ENCODE data around the gene MAP2K7.

DNA sequence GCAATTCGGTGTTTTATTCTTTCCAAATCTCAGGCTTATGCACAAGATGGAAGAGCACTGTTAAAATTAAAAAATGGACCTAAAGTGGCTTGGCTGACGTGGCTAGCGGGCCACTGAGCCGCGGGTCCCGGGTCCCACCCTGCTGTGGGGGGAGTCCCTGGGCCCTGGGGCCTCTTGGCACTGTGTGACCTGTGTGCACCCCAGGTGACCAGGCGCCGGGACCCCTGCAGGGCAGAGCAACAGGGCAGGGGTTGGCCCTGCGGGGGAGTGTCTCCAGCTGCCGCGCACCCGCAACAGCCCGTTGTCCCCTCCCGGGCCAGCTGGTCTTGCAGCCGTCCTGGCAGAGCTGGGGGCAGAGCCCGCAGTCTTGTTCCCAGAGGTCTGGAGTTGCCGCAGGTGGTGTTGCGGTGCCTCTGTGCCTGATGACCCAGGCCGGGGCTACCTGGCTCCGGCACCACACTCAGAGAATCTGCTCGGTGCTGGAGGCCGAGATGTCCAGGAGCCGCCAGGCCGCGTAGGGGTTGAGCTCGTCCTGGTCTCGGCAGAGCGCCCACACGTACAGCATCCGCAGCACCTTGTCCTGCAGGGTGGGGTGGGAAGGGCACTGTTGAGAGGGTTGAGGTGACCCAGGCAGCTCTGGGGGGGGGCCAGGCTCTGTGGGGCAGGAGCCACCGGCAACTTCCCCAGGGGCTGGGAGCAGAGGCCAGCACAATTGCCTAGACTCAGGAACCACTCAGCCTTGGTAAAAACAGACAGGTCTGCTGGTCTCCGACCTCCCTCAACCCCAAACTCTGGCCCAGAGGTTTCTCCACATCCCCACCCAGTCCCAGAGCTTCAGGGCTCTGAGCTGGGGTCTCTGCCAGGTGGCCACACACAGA, 23.3 kb downstream of the MAP2K7 start:
- TF ChIP-seq RAD21 (IDR thresholded peaks at IDR 0.05; ENCODE audit: low read depth) (no peak), EP300 (IDR thresholded peaks at IDR 0.05; ENCODE audit: borderline replicate concordance) (no peak), CREB1 (IDR thresholded peaks at IDR 0.05; ENCODE audit: low read depth) (no peak), EGR1 (IDR thresholded peaks at IDR 0.05) (no peak), CEBPB (IDR thresholded peaks at IDR 0.05) (no peak)
- TF ChIP-seq, protein P1, sequence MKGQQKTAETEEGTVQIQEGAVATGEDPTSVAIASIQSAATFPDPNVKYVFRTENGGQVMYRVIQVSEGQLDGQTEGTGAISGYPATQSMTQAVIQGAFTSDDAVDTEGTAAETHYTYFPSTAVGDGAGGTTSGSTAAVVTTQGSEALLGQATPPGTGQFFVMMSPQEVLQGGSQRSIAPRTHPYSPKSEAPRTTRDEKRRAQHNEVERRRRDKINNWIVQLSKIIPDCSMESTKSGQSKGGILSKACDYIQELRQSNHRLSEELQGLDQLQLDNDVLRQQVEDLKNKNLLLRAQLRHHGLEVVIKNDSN (IDR thresholded peaks at IDR 0.05), result no peak
- TF ChIP-seq, protein P2, sequence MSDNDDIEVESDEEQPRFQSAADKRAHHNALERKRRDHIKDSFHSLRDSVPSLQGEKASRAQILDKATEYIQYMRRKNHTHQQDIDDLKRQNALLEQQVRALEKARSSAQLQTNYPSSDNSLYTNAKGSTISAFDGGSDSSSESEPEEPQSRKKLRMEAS (IDR thresholded peaks at IDR 0.05), result no peak
- TF ChIP-seq, protein P3, sequence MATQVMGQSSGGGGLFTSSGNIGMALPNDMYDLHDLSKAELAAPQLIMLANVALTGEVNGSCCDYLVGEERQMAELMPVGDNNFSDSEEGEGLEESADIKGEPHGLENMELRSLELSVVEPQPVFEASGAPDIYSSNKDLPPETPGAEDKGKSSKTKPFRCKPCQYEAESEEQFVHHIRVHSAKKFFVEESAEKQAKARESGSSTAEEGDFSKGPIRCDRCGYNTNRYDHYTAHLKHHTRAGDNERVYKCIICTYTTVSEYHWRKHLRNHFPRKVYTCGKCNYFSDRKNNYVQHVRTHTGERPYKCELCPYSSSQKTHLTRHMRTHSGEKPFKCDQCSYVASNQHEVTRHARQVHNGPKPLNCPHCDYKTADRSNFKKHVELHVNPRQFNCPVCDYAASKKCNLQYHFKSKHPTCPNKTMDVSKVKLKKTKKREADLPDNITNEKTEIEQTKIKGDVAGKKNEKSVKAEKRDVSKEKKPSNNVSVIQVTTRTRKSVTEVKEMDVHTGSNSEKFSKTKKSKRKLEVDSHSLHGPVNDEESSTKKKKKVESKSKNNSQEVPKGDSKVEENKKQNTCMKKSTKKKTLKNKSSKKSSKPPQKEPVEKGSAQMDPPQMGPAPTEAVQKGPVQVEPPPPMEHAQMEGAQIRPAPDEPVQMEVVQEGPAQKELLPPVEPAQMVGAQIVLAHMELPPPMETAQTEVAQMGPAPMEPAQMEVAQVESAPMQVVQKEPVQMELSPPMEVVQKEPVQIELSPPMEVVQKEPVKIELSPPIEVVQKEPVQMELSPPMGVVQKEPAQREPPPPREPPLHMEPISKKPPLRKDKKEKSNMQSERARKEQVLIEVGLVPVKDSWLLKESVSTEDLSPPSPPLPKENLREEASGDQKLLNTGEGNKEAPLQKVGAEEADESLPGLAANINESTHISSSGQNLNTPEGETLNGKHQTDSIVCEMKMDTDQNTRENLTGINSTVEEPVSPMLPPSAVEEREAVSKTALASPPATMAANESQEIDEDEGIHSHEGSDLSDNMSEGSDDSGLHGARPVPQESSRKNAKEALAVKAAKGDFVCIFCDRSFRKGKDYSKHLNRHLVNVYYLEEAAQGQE (IDR thresholded peaks at IDR 0.05; ENCODE audit: low read depth), result no peak

Data from Ishikawa (cell line).